ENCODE results near the gene CTPS2.
"Not testable (repeated sequence)": the region's sequence is repeated elsewhere in the genome, so short reads cannot be mapped to it uniquely, and the experiment has no call there.

Gene CTPS2, protein sequence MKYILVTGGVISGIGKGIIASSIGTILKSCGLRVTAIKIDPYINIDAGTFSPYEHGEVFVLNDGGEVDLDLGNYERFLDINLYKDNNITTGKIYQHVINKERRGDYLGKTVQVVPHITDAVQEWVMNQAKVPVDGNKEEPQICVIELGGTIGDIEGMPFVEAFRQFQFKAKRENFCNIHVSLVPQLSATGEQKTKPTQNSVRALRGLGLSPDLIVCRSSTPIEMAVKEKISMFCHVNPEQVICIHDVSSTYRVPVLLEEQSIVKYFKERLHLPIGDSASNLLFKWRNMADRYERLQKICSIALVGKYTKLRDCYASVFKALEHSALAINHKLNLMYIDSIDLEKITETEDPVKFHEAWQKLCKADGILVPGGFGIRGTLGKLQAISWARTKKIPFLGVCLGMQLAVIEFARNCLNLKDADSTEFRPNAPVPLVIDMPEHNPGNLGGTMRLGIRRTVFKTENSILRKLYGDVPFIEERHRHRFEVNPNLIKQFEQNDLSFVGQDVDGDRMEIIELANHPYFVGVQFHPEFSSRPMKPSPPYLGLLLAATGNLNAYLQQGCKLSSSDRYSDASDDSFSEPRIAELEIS

DNA sequence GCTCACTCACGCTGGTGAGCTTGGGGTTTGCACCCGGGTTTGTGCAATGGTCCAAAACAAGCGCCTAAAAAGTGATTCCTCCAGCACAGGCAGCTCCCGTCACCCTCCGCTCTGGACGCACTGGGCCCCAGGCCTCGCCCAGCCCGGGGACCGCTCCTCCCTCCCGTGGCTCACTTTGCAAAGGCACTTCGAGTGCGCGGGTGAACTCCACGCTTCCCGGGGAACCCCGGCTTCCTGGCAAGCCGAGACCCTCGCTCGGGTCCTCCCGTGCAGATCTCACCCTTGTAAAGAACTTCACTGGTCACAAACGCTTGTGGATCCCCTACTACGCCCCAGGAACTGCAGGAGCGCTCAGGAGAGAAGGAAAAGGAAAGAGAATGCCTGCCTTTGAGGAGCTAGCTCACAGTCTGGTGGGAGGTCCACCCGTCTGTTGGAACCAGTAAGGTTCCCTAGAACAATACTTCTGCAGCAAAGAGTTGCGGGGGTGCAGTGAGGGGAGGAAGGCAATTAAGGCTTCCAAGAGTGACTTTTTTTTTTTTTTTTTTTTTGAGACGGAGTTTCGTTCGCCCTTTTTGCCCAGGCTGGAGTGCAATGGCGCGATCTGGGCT is at the start of gene CTPS2:
TSS of gene CTPS2 (minus strand) at position 122 of the 608 bp plus-strand sequence. CDS start 9,767 bp downstream, outside the sequence.
- CTCF ChIA-PET, result no interaction called here
- POLR2A ChIA-PET (ENCODE audit: low non-redundant PET), result no interaction called here
- peak; percentile 64 for DNase-seq (ENCODE audit: low spot score)
- no peak for TF ChIP-seq CTCF (conservative IDR thresholded peaks at IDR 0.05; ENCODE audit: low read depth)
- peak within 1 kb of the TSS; percentile 83 for H3K27ac ChIP-seq

DNA sequence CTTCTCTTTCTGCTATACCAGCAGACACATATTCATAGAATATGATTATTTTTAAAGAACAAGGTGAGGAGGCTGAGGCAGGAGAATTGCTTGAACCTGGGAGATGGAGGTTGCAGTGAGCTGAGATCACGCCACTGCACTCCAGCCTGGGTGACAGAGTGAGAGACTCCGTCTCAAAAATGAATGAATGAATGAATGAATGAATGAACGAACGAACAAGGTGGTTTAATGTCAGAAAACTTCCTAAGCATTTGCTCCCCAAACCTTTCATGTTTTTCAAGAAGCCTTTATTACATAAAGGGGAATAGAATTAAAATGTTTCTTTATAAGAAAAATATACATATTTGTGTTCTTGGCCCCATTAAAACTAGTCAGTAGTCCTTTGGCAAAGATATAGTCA is 49.0 kb upstream of the CTPS2 start:
- H3K27ac ChIP-seq; POLR2A ChIA-PET (ENCODE audit: low non-redundant PET); DNase-seq (ENCODE audit: low spot score); CTCF ChIA-PET: not testable (repeated sequence)

DNA sequence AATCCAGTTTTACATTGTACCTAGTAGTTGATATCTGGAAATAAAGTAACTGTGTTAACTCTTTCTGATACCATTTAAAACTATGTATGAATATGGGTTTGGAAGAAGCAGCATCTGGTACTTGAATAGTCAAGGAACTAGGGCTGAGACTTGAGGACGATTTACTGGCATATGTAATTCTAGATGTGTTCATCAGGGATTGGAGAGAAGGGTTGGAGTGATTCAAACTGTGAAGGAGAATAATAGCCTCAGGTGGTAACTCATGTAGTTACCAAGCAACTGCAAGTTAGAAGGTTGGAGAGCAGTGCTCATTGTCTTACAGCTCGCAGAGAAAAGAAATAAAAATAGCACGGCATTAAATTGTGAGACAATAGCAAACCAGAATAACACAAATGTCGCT is 44.3 kb upstream of the CTPS2 start:
- no peak for TF ChIP-seq CTCF (conservative IDR thresholded peaks at IDR 0.05; ENCODE audit: low read depth)
- no peak for DNase-seq (ENCODE audit: low spot score)
- no peak overlapping the region for H3K27ac ChIP-seq
- ChIA-PET CTCF (no interaction called here), POLR2A (ENCODE audit: low non-redundant PET) (no interaction called here)

GRCh38 chrX:16754019-16754418 is 41.5 kb upstream of the CTPS2 start:
- CTCF ChIA-PET, result no interaction called here
- no peak overlapping the region for H3K27ac ChIP-seq
- TF ChIP-seq CTCF (conservative IDR thresholded peaks at IDR 0.05; ENCODE audit: low read depth), result no peak
- POLR2A ChIA-PET (ENCODE audit: low non-redundant PET), result no interaction called here
- DNase-seq (ENCODE audit: low spot score), result no peak

GRCh38 chrX:16750136-16750535 is 37.7 kb upstream of the CTPS2 start:
- CTCF ChIA-PET, result no interaction called here
- POLR2A ChIA-PET (ENCODE audit: low non-redundant PET), result no interaction called here
- H3K27ac ChIP-seq, result no peak overlapping the region
- DNase-seq (ENCODE audit: low spot score), result no peak
- no peak for TF ChIP-seq CTCF (conservative IDR thresholded peaks at IDR 0.05; ENCODE audit: low read depth)

- H3K27ac ChIP-seq, result no peak overlapping the region
- DNase-seq (ENCODE audit: low spot score), result no peak
- ChIA-PET POLR2A (ENCODE audit: low non-redundant PET) (no interaction called here), CTCF (no interaction called here)
- no peak for TF ChIP-seq CTCF (conservative IDR thresholded peaks at IDR 0.05; ENCODE audit: low read depth)
Observed at GRCh38 chrX:16748425-16748824, 36.0 kb upstream of the CTPS2 start.

DNA sequence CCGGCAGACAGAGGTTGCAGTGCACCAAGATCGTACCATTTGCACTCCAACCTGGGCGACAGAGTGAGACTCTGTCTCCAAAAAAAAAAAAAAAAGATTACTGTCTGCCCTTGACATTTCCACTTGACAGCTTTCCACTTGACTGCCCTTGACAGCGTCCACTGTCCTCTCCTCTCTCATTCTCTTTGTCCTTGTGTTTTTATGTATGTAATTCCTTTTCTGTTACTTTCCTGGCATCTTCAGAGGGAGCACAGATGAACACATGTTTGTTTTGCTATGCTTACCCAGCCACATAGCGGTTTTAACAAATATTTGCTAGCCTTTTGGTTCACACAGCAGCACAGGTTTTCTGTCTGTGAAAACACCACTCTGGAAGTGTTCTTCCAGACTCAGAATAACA is 33.2 kb upstream of the CTPS2 start:
- DNase-seq (ENCODE audit: low spot score), result no peak
- ChIA-PET CTCF (no interaction called here), POLR2A (ENCODE audit: low non-redundant PET) (no interaction called here)

More for the DNA sequence above, 33.2 kb upstream of the CTPS2 start:
- TF ChIP-seq CTCF (conservative IDR thresholded peaks at IDR 0.05; ENCODE audit: low read depth), result no peak
- H3K27ac ChIP-seq, result no peak overlapping the region
